DMS53 treated with DMSO at 0.1 percent for 48 hours (cell line): ENCODE results near the gene USP3.
"Not testable (repeated sequence)": the region's sequence is repeated elsewhere in the genome, so short reads cannot be mapped to it uniquely, and the experiment has no call there.

Source experiments
- DNase-seq: peaks from one replicate; lab custom pipeline; 2025; ENCODE audit not compliant: unreplicated experiment; lab: John Stamatoyannopoulos, UW

The USP3 gene

GRCh38 chr15:63509955-63510940, 5.9 kb downstream of the USP3 start:
- DNase-seq, result no peak

GRCh38 chr15:63512148-63512547, 7.8 kb downstream of the USP3 start:
- no peak for DNase-seq

- no peak for DNase-seq
These were observed 8.9 kb downstream of the USP3 start for GRCh38 chr15:63513271-63513670.

GRCh38 chr15:63513728-63514127, 9.3 kb downstream of the USP3 start:
- DNase-seq, result no peak

DNA sequence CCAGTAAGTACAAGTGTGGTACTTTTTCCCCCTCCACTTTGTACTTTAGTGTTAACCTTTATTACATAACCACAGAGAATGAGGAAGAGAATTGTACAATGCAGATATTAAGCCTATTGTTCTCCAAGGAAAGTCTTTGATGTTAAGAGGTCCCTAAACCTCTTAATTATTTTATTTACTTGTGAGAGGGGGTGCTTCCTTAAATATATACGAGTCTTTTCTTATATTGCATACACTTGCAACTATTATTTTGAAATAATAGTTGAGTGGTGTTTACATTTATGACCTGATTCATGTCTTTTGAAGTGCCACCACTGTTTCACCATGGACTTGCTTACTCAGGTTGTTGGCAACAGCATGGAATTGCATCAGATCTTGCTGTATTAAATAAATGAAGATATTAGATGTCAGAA, 10.1 kb downstream of the USP3 start:
- peak; percentile 51 for DNase-seq

GRCh38 chr15:63517202-63517601, 12.8 kb downstream of the USP3 start:
- DNase-seq, result no peak

DNA sequence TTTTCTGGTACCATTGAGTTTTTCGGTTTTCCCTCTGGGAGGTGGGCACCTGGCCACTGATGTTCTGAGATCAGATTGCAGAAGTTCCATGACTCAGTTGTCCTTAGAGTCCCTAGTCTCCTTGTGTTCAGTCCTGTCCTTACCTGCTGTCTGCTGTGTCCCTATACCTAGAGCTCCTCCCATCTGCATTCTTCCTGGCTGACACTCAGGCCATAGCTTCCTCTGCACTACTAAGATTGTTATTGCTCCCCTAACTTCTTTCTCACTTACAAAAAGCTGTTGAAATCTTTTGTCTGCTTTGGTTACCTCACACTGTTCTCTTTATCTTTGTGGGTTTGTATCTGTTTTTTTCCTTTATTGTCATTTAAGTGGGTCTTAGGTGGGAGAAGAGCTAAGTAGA, 13.2 kb downstream of the USP3 start:
- no peak for DNase-seq

DNA sequence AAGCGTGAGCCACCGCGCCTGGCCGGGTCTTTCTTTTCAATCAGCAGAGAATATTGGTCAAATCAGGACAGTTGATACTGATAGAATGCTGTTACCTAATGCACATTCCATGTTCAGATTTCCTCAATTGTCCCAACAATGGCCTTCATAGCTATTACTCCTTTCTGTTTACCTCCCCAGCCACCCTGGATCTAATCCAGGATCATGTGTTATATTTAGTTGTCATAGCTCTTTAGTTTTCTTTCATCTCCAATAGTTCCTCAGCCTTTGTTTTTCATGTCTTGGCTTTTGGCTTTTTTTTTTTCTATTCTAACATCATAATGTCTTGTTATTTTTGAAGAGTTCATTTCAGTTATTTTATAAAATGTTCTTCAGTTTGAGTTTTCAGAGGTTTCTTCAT, 14.6 kb downstream of the USP3 start:
- no peak for DNase-seq

DNA sequence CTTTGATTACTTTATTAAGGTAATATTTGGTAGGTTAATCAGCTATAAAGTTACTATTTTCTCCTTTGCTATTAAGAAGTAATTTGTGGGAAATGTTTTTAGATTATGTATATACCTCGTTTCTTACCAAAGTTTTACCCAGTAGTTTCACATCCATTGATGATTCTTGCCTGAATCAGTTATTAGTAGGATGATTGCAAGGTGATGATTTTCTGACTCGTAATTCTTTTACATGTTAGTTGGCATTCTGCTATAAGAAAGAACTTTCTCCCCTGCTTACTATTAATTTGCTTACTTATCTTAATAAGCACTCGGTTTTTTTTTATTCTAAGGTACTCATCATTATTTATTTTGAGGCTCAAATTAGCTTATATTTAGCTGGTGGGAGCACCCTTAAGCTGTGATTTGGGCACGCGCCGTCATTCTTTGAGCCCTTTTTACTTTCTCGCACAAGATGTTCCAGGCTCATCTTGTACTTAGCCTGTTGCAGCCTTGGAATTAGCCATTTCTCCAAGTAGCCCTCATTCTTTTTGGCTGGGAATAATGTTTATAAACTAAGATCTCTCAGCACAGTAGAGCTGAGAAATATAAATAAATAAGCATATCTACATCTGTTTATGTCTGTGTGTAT, 15.3 kb downstream of the USP3 start:
- no peak for DNase-seq

GRCh38 chr15:63520462-63520861, 16.1 kb downstream of the USP3 start:
- not testable (repeated sequence) for DNase-seq

DNA sequence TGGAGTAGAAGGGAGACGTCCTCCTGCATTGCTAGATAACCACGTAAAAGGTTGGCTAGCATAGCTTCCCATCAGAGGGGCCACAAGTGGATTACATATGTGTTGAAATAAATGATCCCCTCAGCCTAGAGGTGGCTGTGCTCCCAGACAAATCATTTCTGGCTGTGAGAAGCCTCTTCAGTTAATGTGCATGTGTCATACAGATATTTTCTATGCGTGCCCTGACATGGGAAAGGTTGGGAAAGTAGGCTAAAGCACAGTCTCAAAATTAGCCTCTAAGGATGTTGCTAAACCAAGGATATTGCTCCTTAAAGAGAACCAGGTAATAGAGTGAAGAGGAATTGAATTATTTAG, 17.8 kb downstream of the USP3 start:
- no peak for DNase-seq

GRCh38 chr15:63523306-63523990, 19.1 kb downstream of the USP3 start:
- no peak for DNase-seq

- no peak for DNase-seq
These were observed 20.1 kb downstream of the USP3 start for GRCh38 chr15:63524316-63525015.

GRCh38 chr15:63526401-63526800, 22.0 kb downstream of the USP3 start:
- DNase-seq, result no peak

DNA sequence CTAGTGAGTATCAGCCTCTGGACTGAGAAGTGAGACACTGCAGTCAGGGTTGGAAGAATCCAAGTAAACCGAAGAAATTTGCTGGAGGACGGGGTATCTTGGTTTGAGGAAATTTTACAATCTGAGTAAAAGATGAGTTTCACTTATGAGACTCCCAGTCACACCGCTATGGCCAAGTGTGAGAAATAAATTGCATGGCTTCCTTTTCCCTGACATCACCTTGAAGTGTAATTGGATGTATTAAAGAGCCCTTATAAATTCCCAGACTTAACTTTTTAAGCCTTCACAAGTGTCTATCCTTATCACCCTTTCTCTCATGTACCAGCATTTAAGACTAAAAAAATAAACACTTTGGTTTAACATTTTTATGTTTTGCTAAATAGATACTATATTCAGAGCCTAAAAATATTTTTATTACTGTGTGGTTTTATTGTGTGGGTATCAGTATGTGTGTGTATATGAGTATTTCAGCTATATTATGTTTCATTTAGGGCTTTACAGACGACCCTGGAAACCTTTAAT, 23.8 kb downstream of the USP3 start:
- no peak for DNase-seq

- DNase-seq, result no peak
These were observed 25.8 kb downstream of the USP3 start for GRCh38 chr15:63530235-63530634.

DNA sequence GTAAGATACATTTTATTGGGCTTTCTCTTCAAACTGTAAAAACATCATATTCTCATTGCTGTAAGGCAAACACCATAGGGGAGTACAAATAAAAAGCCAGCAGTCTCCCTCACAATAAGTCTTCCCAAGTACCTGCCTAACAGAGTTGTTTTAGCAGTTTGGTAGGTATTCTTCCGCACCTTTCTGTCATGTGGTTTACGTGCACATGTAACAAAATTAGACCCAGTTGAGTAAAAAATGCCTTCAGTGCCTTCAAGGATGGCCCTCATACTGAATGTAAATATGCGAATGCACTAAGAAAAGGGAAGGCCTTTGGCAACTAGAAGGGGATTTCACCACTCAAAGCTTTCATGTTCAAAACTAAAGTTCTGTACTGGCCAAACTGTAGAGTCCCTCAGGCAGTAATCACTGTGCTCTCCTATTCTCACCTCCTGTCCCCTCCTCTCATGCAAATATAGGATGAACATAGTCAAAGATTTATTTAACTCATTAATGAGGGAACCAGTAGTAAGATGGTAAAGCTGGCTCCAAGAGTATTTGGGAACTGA, 26.4 kb downstream of the USP3 start:
- DNase-seq, result no peak

DNA sequence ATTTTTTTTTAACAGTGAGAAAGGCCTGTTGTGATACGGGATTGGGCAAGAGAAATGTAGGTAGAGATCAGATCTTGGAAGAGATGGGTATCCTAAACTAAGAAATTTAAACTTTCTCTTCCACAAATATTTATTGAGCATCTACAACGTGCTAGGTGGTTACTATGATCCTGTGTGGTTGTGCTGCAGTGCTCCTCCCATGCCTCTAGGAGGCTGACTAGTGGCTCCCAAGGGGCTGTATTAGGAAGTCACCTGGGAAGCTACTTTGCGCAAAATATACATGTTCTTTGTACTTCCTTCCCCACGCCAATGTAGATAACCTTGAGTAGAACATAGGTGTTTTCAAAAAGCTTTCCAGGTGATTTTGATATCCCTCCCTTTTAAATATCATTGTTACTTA, 27.2 kb downstream of the USP3 start:
- DNase-seq, result no peak

GRCh38 chr15:63532307-63532744, 27.9 kb downstream of the USP3 start:
- DNase-seq, result no peak

- DNase-seq, result not testable (repeated sequence)
These were observed 30.5 kb downstream of the USP3 start for GRCh38 chr15:63534888-63535287.

GRCh38 chr15:63535689-63536088, 31.3 kb downstream of the USP3 start:
- no peak for DNase-seq
